Measurements from ENCODE around the gene PNKP. TPM values are rescaled to one million over a fixed set of nuclear protein-coding genes. Genes with fewer than 3 reads are reported as not detected.

PNKP gene
- total and polyA plus RNA-seq, 9 of the 15 experiments (the other 6 are each of a cell fraction or from before 2014, with no cell fraction given): 2.8 to 85.4 (median 25.3) TPM

DNA sequence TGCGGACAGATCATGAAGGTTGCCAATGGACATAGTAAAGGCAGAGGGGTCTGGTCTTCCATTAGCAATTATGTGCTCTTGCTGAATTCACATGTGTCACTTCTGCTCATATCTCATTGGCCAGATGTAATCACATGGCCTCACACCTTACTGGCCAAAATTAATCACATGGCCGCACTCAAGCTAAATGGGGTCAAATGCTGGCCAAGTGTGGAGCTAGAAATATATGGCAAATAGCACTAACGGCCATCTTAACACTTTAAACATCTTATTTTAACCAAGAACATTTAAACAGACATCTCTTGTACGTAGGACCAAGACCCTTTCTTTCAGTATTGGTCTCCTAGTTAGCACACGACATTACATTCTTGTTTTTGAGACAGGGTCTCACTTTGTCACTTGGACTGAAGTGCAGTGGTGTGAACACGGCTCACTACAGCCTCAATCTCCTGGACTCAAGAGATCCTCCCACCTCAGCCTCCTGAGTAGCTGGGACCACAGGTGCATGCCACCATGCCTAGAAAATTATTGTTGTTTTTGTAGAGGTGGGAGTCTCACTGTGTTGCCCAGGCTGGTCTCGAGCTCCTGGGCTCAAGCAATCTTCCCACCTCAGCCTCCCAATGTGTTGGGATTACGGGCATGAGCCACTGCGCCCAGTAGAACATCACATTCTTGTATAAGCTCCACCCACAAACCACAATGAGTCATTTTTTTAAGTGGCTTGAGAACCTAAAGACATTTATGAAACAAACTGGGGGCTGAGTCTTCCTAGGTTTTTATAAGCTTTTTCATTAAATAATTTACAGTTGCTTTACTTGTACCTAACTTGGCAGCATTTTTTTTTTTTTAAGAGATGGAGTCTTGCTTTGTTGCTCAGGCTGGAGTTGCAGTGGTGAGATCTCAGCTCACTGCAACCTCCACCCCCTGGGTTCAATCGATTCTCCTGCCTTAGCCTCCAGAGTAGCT is 19.4 kb downstream of the PNKP start (continued):
- TF ChIP-seq, protein P1, sequence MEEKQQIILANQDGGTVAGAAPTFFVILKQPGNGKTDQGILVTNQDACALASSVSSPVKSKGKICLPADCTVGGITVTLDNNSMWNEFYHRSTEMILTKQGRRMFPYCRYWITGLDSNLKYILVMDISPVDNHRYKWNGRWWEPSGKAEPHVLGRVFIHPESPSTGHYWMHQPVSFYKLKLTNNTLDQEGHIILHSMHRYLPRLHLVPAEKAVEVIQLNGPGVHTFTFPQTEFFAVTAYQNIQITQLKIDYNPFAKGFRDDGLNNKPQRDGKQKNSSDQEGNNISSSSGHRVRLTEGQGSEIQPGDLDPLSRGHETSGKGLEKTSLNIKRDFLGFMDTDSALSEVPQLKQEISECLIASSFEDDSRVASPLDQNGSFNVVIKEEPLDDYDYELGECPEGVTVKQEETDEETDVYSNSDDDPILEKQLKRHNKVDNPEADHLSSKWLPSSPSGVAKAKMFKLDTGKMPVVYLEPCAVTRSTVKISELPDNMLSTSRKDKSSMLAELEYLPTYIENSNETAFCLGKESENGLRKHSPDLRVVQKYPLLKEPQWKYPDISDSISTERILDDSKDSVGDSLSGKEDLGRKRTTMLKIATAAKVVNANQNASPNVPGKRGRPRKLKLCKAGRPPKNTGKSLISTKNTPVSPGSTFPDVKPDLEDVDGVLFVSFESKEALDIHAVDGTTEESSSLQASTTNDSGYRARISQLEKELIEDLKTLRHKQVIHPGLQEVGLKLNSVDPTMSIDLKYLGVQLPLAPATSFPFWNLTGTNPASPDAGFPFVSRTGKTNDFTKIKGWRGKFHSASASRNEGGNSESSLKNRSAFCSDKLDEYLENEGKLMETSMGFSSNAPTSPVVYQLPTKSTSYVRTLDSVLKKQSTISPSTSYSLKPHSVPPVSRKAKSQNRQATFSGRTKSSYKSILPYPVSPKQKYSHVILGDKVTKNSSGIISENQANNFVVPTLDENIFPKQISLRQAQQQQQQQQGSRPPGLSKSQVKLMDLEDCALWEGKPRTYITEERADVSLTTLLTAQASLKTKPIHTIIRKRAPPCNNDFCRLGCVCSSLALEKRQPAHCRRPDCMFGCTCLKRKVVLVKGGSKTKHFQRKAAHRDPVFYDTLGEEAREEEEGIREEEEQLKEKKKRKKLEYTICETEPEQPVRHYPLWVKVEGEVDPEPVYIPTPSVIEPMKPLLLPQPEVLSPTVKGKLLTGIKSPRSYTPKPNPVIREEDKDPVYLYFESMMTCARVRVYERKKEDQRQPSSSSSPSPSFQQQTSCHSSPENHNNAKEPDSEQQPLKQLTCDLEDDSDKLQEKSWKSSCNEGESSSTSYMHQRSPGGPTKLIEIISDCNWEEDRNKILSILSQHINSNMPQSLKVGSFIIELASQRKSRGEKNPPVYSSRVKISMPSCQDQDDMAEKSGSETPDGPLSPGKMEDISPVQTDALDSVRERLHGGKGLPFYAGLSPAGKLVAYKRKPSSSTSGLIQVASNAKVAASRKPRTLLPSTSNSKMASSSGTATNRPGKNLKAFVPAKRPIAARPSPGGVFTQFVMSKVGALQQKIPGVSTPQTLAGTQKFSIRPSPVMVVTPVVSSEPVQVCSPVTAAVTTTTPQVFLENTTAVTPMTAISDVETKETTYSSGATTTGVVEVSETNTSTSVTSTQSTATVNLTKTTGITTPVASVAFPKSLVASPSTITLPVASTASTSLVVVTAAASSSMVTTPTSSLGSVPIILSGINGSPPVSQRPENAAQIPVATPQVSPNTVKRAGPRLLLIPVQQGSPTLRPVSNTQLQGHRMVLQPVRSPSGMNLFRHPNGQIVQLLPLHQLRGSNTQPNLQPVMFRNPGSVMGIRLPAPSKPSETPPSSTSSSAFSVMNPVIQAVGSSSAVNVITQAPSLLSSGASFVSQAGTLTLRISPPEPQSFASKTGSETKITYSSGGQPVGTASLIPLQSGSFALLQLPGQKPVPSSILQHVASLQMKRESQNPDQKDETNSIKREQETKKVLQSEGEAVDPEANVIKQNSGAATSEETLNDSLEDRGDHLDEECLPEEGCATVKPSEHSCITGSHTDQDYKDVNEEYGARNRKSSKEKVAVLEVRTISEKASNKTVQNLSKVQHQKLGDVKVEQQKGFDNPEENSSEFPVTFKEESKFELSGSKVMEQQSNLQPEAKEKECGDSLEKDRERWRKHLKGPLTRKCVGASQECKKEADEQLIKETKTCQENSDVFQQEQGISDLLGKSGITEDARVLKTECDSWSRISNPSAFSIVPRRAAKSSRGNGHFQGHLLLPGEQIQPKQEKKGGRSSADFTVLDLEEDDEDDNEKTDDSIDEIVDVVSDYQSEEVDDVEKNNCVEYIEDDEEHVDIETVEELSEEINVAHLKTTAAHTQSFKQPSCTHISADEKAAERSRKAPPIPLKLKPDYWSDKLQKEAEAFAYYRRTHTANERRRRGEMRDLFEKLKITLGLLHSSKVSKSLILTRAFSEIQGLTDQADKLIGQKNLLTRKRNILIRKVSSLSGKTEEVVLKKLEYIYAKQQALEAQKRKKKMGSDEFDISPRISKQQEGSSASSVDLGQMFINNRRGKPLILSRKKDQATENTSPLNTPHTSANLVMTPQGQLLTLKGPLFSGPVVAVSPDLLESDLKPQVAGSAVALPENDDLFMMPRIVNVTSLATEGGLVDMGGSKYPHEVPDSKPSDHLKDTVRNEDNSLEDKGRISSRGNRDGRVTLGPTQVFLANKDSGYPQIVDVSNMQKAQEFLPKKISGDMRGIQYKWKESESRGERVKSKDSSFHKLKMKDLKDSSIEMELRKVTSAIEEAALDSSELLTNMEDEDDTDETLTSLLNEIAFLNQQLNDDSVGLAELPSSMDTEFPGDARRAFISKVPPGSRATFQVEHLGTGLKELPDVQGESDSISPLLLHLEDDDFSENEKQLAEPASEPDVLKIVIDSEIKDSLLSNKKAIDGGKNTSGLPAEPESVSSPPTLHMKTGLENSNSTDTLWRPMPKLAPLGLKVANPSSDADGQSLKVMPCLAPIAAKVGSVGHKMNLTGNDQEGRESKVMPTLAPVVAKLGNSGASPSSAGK (IDR thresholded peaks at IDR 0.05): peak; percentile 95
- TF ChIP-seq BRD9 (IDR thresholded peaks at IDR 0.05; ENCODE audit: low read depth, partially characterized antibody): no peak
- TF ChIP-seq ZNF280A (IDR thresholded peaks at IDR 0.05; ENCODE audit: low read depth, partially characterized antibody): no peak
- TF ChIP-seq TAF9B (IDR thresholded peaks at IDR 0.05; ENCODE audit: partially characterized antibody): no peak
- TF ChIP-seq, protein P2, sequence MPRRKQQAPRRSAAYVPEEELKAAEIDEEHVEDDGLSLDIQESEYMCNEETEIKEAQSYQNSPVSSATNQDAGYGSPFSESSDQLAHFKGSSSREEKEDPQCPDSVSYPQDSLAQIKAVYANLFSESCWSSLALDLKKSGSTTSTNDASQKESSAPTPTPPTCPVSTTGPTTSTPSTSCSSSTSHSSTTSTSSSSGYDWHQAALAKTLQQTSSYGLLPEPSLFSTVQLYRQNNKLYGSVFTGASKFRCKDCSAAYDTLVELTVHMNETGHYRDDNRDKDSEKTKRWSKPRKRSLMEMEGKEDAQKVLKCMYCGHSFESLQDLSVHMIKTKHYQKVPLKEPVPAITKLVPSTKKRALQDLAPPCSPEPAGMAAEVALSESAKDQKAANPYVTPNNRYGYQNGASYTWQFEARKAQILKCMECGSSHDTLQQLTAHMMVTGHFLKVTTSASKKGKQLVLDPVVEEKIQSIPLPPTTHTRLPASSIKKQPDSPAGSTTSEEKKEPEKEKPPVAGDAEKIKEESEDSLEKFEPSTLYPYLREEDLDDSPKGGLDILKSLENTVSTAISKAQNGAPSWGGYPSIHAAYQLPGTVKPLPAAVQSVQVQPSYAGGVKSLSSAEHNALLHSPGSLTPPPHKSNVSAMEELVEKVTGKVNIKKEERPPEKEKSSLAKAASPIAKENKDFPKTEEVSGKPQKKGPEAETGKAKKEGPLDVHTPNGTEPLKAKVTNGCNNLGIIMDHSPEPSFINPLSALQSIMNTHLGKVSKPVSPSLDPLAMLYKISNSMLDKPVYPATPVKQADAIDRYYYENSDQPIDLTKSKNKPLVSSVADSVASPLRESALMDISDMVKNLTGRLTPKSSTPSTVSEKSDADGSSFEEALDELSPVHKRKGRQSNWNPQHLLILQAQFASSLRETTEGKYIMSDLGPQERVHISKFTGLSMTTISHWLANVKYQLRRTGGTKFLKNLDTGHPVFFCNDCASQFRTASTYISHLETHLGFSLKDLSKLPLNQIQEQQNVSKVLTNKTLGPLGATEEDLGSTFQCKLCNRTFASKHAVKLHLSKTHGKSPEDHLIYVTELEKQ (CRISPR knock-in tag; IDR thresholded peaks at IDR 0.05): no peak
- no peak for TF ChIP-seq FOXA3 (CRISPR knock-in tag; conservative IDR thresholded peaks at IDR 0.05 in 1 of 2, IDR thresholded peaks at IDR 0.05 in 1 of 2)
- 0 out of 2 replicates have a peak, but pooled peaks have one; percentile 14 for TF ChIP-seq CC2D1A (IDR thresholded peaks at IDR 0.05)
